OCI-LY3 (cell line): Measurements from ENCODE around the gene HSDL2.

Source experiments
- CTCF ChIP-seq: fragments of 200-600, 300-600 bp; sonication (generic); IDR thresholded peaks from 2 replicates; pipeline ENCODE4 v1.5.1; 2014; ENCODE audit warnings: antibody characterized with exemption, low read length, low read depth
- EZH2phosphoT487 ChIP-seq: fragments of 200-600 bp; shearing (Covaris generic); IDR thresholded peaks from 2 replicates; pipeline ENCODE4 v1.6.1; 2018; ENCODE audit warnings: antibody characterized with exemption, mixed run types, low read depth

DNA sequence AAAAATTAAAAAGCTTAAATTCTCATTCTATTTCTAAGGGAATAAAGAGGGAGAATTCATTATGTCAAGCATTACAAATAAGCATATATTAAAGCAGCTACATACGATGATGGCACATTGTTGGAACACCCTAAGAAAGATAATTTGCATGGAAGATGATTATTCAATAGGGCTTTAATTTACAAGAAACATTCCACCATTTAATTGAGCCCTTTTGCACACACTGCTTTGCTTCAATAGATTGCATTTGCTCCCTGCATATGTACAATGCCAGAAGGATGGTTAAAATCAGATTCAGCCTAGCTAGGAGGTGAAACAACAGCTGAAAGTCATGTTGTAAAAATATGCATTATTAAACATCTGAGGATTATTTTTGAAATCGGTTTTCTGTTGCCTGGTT is 128.5 kb downstream of the HSDL2 start:
- no peak for TF ChIP-seq CTCF
- TF ChIP-seq EZH2phosphoT487: no peak
